ENCODE results near the gene RFC4. TPM values are rescaled to one million over a fixed set of nuclear protein-coding genes. Genes with fewer than 3 reads are reported as not detected.

The RFC4 gene, protein sequence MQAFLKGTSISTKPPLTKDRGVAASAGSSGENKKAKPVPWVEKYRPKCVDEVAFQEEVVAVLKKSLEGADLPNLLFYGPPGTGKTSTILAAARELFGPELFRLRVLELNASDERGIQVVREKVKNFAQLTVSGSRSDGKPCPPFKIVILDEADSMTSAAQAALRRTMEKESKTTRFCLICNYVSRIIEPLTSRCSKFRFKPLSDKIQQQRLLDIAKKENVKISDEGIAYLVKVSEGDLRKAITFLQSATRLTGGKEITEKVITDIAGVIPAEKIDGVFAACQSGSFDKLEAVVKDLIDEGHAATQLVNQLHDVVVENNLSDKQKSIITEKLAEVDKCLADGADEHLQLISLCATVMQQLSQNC
- 127 and 187 TPM in 2 replicates for total RNA-seq (ENCODE audit: low replicate concordance)

DNA sequence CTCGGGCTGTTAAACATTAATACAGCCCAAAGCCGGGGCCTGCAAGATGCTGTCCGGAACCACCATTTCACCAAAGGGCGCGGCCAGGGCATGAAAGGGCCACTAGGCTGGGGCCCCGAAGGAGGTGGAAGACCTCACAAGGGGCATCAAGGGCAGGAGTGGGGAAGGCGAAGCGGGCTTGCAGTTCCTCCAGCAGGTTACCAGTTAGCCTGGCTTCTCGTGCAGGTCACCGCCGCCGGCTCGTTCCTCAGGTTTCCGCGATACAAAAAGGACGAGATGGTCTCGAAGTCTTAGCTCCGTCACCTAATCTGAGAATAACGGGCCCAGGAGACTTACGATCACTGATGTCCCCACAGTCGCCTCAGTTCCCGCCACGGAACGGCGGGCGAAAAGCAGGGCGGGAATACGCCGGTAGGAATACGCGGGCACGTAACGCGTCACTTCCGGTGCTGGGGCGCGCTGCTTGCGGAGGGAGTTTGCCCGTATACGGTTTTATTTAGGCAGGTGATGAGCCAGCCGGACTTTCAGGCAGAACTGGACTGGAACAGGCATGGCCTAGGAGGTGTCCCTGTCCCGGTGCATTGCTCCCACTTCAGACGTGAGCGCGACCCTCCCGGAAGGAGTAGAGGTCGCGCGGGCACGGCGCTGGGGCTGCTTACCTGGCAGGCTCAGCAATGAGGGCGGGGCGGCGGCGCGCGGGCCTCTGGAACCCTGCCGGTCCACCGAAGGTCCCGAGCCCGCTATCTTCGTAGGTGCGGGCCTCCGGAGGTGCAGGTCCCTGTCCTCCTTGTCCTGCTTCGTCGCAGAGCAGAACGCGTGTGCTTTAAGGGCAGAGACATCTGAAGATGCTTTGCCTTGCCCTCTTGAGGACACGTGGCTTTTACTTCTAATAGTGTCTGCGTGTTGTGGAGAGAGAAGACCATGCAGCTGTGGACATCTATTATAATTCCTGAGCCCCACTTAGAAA is at the start of gene RFC4:
Gene RFC4 (minus strand): TSS at position 394 of the 967 bp plus-strand sequence. CDS start 1,769 bp downstream, outside the sequence.
- Mint-ChIP-seq H3K27ac (peak within 1 kb of the TSS; percentile 94), H3K36me3 (peaks cover 12% of the 10 kb centered on the region), H3K4me1 (peaks cover 20% of the 10 kb centered on the region), H3K4me3 (peak within 1 kb of the TSS; percentile 94), H3K9me3 (no peaks in the 10 kb centered on the region), H3K27me3 (ENCODE audit: insufficient read depth, low read depth) (peaks cover 2% of the 10 kb centered on the region)
- H3K27me3 ChIP-seq: no peaks in the 10 kb centered on the region
- TF ChIP-seq, protein P1, sequence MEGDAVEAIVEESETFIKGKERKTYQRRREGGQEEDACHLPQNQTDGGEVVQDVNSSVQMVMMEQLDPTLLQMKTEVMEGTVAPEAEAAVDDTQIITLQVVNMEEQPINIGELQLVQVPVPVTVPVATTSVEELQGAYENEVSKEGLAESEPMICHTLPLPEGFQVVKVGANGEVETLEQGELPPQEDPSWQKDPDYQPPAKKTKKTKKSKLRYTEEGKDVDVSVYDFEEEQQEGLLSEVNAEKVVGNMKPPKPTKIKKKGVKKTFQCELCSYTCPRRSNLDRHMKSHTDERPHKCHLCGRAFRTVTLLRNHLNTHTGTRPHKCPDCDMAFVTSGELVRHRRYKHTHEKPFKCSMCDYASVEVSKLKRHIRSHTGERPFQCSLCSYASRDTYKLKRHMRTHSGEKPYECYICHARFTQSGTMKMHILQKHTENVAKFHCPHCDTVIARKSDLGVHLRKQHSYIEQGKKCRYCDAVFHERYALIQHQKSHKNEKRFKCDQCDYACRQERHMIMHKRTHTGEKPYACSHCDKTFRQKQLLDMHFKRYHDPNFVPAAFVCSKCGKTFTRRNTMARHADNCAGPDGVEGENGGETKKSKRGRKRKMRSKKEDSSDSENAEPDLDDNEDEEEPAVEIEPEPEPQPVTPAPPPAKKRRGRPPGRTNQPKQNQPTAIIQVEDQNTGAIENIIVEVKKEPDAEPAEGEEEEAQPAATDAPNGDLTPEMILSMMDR (IDR thresholded peaks at IDR 0.05): no peak
- TF ChIP-seq EZH2phosphoT487 (IDR thresholded peaks at IDR 0.05) (no peak), EZH2 (IDR thresholded peaks at IDR 0.05) (no peak)
- peaks cover 46% of the 10 kb centered on the region for H3K79me2 ChIP-seq (ENCODE audit: low read depth)
- peaks cover 17% of the 10 kb centered on the region for H3F3A ChIP-seq (ENCODE audit: low read depth)
- peak within 1 kb of the TSS; percentile 78 for H3K27ac ChIP-seq
- peaks cover 20% of the 10 kb centered on the region for H3K4me1 ChIP-seq
- DNase-seq (ENCODE audit: low spot score): peak; percentile 88
- H3K36me3 ChIP-seq: peaks cover 6% of the 10 kb centered on the region
- H3K9ac ChIP-seq: peak within 1 kb of the TSS; percentile 58
- H2AFZ ChIP-seq (replicated peaks): peak within 1 kb of the TSS; percentile 100
- peak within 1 kb of the TSS; percentile 97 for H3K4me2 ChIP-seq
- H3K9me3 ChIP-seq (ENCODE audit: low read depth): no peaks in the 10 kb centered on the region
- peak within 1 kb of the TSS; percentile 61 for H3K4me3 ChIP-seq
- H4K20me1 ChIP-seq (ENCODE audit: low read depth): no peaks in the 10 kb centered on the region

DNA sequence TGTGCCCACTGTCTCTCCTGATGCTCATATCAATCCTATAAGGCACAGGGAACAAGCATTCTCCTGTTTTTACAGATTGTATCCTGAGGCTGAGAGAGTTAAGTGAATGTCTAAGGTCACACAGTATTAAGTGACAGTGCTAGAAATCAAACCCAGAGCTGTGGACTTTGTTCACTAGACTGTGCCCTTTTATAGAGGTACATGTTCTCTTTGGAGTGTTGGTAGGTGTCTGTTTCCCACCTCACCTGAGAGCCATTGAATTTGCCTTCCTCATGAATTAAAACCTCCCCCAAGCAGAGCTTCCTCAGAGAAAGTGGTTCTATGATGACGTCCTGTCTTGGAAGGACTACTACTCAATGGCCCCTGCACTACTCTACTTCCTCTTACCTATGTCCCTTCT is 48.7 kb upstream of the RFC4 start:
- no peaks in the 10 kb centered on the region for H3K36me3 Mint-ChIP-seq

DNA sequence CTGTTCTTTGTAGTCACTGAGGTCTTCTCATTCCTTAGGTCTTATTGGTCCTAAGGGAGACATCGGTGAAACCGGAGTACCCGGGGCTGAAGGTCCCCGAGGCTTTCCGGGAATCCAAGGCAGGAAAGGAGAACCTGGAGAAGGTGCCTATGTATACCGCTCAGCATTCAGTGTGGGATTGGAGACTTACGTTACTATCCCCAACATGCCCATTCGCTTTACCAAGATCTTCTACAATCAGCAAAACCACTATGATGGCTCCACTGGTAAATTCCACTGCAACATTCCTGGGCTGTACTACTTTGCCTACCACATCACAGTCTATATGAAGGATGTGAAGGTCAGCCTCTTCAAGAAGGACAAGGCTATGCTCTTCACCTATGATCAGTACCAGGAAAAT is 47.9 kb upstream of the RFC4 start:
- Histone ChIP-seq H2AFZ (replicated peaks) (no peak overlapping the region), H3K27me3 (no peaks in the 10 kb centered on the region), H3K4me1 (no peaks in the 10 kb centered on the region), H3K27ac (no peak overlapping the region), H3K9ac (no peak overlapping the region), H3K4me2 (no peak overlapping the region), H3K4me3 (no peak overlapping the region), H3K79me2 (ENCODE audit: low read depth) (no peaks in the 10 kb centered on the region), H4K20me1 (ENCODE audit: low read depth) (no peaks in the 10 kb centered on the region), H3F3A (ENCODE audit: low read depth) (no peaks in the 10 kb centered on the region), H3K9me3 (ENCODE audit: low read depth) (no peaks in the 10 kb centered on the region), H3K36me3 (no peaks in the 10 kb centered on the region)
- peaks cover 2% of the 10 kb centered on the region for H3K27me3 Mint-ChIP-seq (ENCODE audit: insufficient read depth, low read depth)
- H3K9me3 Mint-ChIP-seq: no peaks in the 10 kb centered on the region
- TF ChIP-seq EZH2 (IDR thresholded peaks at IDR 0.05): no peak
- no peak for TF ChIP-seq EZH2phosphoT487 (IDR thresholded peaks at IDR 0.05)
- TF ChIP-seq, protein P1 (IDR thresholded peaks at IDR 0.05): no peak
- H3K27ac Mint-ChIP-seq: no peak overlapping the region
- DNase-seq (ENCODE audit: low spot score): no peak
- H3K4me3 Mint-ChIP-seq: no peak overlapping the region
- no peaks in the 10 kb centered on the region for H3K36me3 Mint-ChIP-seq
- H3K4me1 Mint-ChIP-seq: no peaks in the 10 kb centered on the region

More for the DNA sequence above, 48.7 kb upstream of the RFC4 start:
- H3F3A ChIP-seq (ENCODE audit: low read depth): no peaks in the 10 kb centered on the region
- H3K4me1 ChIP-seq: no peaks in the 10 kb centered on the region
- H3K4me3 ChIP-seq: no peak overlapping the region
- no peak for DNase-seq (ENCODE audit: low spot score)
- no peaks in the 10 kb centered on the region for H3K79me2 ChIP-seq (ENCODE audit: low read depth)
- Mint-ChIP-seq H3K27ac (no peak overlapping the region), H3K4me3 (no peak overlapping the region), H3K4me1 (no peaks in the 10 kb centered on the region), H3K27me3 (ENCODE audit: insufficient read depth, low read depth) (peaks cover 2% of the 10 kb centered on the region), H3K9me3 (no peaks in the 10 kb centered on the region)
- no peaks in the 10 kb centered on the region for H3K36me3 ChIP-seq
- H2AFZ ChIP-seq (replicated peaks): no peak overlapping the region
- no peaks in the 10 kb centered on the region for H3K27me3 ChIP-seq
- no peak overlapping the region for H3K9ac ChIP-seq
- no peak for TF ChIP-seq EZH2phosphoT487 (IDR thresholded peaks at IDR 0.05)
- TF ChIP-seq, protein P1 (IDR thresholded peaks at IDR 0.05): no peak
- TF ChIP-seq EZH2 (IDR thresholded peaks at IDR 0.05): no peak
- H3K4me2 ChIP-seq: no peak overlapping the region
- no peak overlapping the region for H3K27ac ChIP-seq
- H3K9me3 ChIP-seq (ENCODE audit: low read depth): no peaks in the 10 kb centered on the region
- H4K20me1 ChIP-seq (ENCODE audit: low read depth): no peaks in the 10 kb centered on the region
